Thyroid gland (tissue), 4 donors: ENCODE measurements around the gene SLBP. TPM values are rescaled to one million over a fixed set of nuclear protein-coding genes. Genes with fewer than 3 reads are reported as not detected.

Experiments used
- DNase-seq, 2 donors: peaks; one replicate each; pipeline ENCODE4 v3.0.0-alpha.2; 2019
- H3K27ac ChIP-seq, 3 donors: fragments of 200-600 bp; sonication (generic); 1 replicate in 2 of 3; 2 replicates in 1 of 3; pipeline ENCODE4 v1.5.1; 2016 to 2019; ENCODE audit warnings: mild to moderate bottlenecking in 1 of 3, moderate library complexity in 1 of 3
- H3K27me3 ChIP-seq: fragments of 200-600 bp; sonication (generic); one replicate; pipeline ENCODE4 v1.5.1; 2019
- H3K36me3 ChIP-seq, 2 donors: fragments of 200-600 bp; sonication (generic); one replicate each; pipeline ENCODE4 v1.5.1; 2016 to 2019
- H3K4me1 ChIP-seq, 2 donors: fragments of 200-600 bp; sonication (generic); one replicate each; pipeline ENCODE4 v1.5.1; 2017 to 2019
- H3K4me3 ChIP-seq, 3 donors: fragments of 200-600 bp; sonication (generic); replicated peaks in 1 of 3; 1 replicate in 2 of 3; 2 replicates in 1 of 3; pipeline ENCODE4 v1.5.1; 2016; ENCODE audit warnings: mild to moderate bottlenecking in 1 of 3
- H3K9me3 ChIP-seq: fragments of 200-600 bp; sonication (generic); one replicate; pipeline ENCODE4 v1.5.1; 2017
- CTCF ChIP-seq, 6 experiments: fragments of 200-600 bp in 3 of 6; fragments of 450-650 bp in 3 of 6; sonication (generic) in 3 of 6; IDR thresholded peaks; one replicate each; pipeline ENCODE4 v1.5.1; 2016 to 2019; ENCODE audit warnings: antibody characterized with exemption in 6 of 6, mild to moderate bottlenecking in 2 of 6, inconsistent platforms in 1 of 6, moderate library complexity in 1 of 6
- POLR2A ChIP-seq, 2 donors: fragments of 450-650 bp; IDR thresholded peaks; one replicate each; pipeline ENCODE4 v1.6.1; 2017; ENCODE audit warnings: antibody characterized with exemption in 2 of 2, mild to moderate bottlenecking in 2 of 2, moderate library complexity in 1 of 2
- WGBS, 2 donors: methylation state at CpG; one replicate each; pipeline ENCODE4 v1.1.5; 2017; 5-methylcytosine and 5-hydroxymethylcytosine counted together
- intact Hi-C: fragments of 100-400 bp; cut with DNase I; formaldehyde crosslinking; loops from one replicate; pipeline ENCODE4 v1.15.1; 2023
- total RNA-seq, 4 donors: library from RNA; depleted of rRNA; stranded (reverse); fragments of >200 nt; gene quantifications; one replicate each; pipeline ENCODE4 v1.2.3, GENCODE V29; 2016

The SLBP gene
- total RNA-seq, 4 donors from 2014 or later = 41.2 to 48.5 (median 43.3) TPM

GRCh38 chr4:1682860-1683259 lies 29.3 kb downstream of the SLBP start:
- TF ChIP-seq CTCF (IDR thresholded peaks at IDR 0.05) = no peak
- H3K36me3 ChIP-seq = no peaks in the 10 kb centered on the region
- H3K9me3 ChIP-seq = no peaks in the 10 kb centered on the region
- H3K27ac ChIP-seq = peak overlapping the region; percentile 61 to 92 (median 84)
- 74% methylated on average over 13 of the region's 13 CpGs for WGBS, 2 donors
- H3K4me1 ChIP-seq = peaks cover 0 to 13% of the 10 kb centered on the region in 2 donors
- peak overlapping the region in 2 of 3 donors; percentile 3 to 74 for H3K4me3 ChIP-seq
- no peaks in the 10 kb centered on the region for H3K27me3 ChIP-seq
- intact Hi-C loops = no loop called here
- DNase-seq = peak; percentile 19 to 35

- Histone ChIP-seq H3K36me3 (no peaks in the 10 kb centered on the region), H3K4me3 (no peak overlapping the region), H3K27ac (no peak overlapping the region), H3K27me3 (no peaks in the 10 kb centered on the region), H3K9me3 (no peaks in the 10 kb centered on the region), H3K4me1 (peaks cover 0 to 8% of the 10 kb centered on the region in 2 donors)
- no peak for DNase-seq
- no peak for TF ChIP-seq CTCF (IDR thresholded peaks at IDR 0.05)
- no peak for TF ChIP-seq POLR2A (IDR thresholded peaks at IDR 0.05)
- WGBS, 2 donors = 78 to 81% methylated on average over 5 of the region's 5 CpGs
- intact Hi-C loops = no loop called here
Measured at GRCh38 chr4:1678244-1678643, 33.9 kb downstream of the SLBP start.

- H3K27me3 ChIP-seq = no peaks in the 10 kb centered on the region
- intact Hi-C loops = no loop called here
- H3K4me1 ChIP-seq = no peaks in the 10 kb centered on the region
- WGBS, 2 donors = 87 to 88% methylated on average over 21 to 24 of the region's 25 CpGs
- no peak overlapping the region for H3K4me3 ChIP-seq
- no peak overlapping the region for H3K27ac ChIP-seq
- DNase-seq = no peak
- H3K36me3 ChIP-seq = no peaks in the 10 kb centered on the region
- no peak for TF ChIP-seq POLR2A (IDR thresholded peaks at IDR 0.05)
- TF ChIP-seq CTCF (IDR thresholded peaks at IDR 0.05) = no peak
- H3K9me3 ChIP-seq = no peaks in the 10 kb centered on the region
Measured at GRCh38 chr4:1676605-1677525, 35.3 kb downstream of the SLBP start.

GRCh38 chr4:1675802-1676137 lies 36.3 kb downstream of the SLBP start:
- TF ChIP-seq CTCF (IDR thresholded peaks at IDR 0.05) (no peak), POLR2A (IDR thresholded peaks at IDR 0.05) (no peak)
- intact Hi-C loops = no loop called here
- Histone ChIP-seq H3K27ac (no peak overlapping the region), H3K9me3 (no peaks in the 10 kb centered on the region), H3K4me3 (no peak overlapping the region), H3K27me3 (no peaks in the 10 kb centered on the region), H3K4me1 (no peaks in the 10 kb centered on the region), H3K36me3 (no peaks in the 10 kb centered on the region)
- 78 to 84% methylated on average over 10 of the region's 10 CpGs for WGBS, 2 donors
- no peak for DNase-seq

- TF ChIP-seq POLR2A (IDR thresholded peaks at IDR 0.05) (no peak), CTCF (IDR thresholded peaks at IDR 0.05) (no peak)
- no peak for DNase-seq
- 80 to 82% methylated on average over 19 of the region's 19 CpGs for WGBS, 2 donors
Measured at GRCh38 chr4:1675136-1675801, 36.9 kb downstream of the SLBP start.

More at GRCh38 chr4:1675136-1675801, 36.9 kb downstream of the SLBP start:
- H3K4me3 ChIP-seq = no peak overlapping the region
- no peaks in the 10 kb centered on the region for H3K36me3 ChIP-seq
- H3K27me3 ChIP-seq = no peaks in the 10 kb centered on the region
- intact Hi-C loops = no loop called here
- no peaks in the 10 kb centered on the region for H3K4me1 ChIP-seq
- H3K27ac ChIP-seq = no peak overlapping the region
- H3K9me3 ChIP-seq = no peaks in the 10 kb centered on the region
